ENCODE measurements around the gene NFIC.

The NFIC gene

GRCh38 chr19:3455393-3455955, 89.1 kb downstream of the NFIC start:
- DNase-seq: no peak

GRCh38 chr19:3455960-3456601, 89.7 kb downstream of the NFIC start:
- no peak for DNase-seq

DNA sequence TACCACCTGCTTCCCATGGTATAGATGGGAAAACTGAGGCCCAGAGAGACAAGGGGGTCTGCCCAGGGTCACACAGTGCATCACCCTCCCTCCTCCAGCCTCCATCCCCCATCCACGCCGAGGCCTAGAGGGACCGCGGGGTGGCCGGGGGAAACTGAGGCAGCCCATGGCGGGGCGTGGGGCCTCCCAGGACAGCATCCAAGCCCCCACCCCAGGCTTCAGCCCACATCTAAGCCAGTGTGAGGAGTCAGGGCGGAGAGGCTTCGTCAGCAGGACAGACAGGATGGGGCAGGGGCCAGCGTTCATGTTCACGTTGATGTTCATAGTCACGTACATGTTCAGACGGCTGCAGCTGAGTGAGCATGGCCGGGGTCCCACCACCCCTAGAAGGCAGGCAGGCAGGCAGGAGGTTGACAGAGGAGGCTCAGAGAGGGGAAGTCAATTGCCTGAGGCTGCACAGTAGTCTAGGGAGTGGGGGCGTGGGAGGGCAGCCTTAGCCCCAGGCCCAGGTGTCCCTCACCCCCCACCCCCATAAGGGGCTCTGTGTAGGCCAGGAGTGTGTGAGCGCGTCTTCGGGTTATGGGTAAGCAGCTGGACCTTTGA, 90.6 kb downstream of the NFIC start:
- no peak for DNase-seq

DNA sequence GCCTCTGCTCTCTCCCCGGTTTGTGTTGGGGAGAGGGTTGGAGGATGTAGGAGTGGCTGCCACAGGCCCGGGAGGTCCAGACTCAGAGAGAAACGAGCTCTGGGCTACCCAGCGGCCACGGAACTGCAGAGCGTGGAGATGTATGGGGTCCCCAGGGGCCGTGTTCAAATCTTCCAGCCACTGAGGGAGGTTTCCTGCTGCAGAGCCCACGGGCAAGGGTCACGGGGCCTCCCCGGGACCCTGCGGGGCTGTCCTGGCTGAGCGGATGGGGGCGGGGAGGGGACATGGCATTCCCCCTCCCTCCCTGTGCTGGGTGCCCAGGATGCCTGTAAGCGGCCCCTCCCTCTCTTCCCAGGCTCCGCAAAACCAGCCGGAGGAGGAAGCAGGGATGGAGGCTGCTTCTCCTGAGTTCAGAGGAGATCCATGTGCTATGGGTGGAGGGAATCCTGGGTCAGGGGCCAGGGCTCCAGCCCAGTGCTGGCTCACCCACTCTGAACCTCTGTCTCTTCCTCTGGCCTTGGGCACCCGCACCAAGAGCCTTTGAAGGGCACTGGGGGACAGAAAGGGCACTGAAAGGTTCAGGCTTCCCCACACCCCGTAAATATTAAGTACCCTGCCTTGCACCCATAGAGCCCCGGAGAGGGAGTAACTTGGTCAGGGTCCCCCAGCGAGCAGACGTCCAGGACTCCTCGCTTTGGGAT, 91.3 kb downstream of the NFIC start:
- no peak for DNase-seq

DNA sequence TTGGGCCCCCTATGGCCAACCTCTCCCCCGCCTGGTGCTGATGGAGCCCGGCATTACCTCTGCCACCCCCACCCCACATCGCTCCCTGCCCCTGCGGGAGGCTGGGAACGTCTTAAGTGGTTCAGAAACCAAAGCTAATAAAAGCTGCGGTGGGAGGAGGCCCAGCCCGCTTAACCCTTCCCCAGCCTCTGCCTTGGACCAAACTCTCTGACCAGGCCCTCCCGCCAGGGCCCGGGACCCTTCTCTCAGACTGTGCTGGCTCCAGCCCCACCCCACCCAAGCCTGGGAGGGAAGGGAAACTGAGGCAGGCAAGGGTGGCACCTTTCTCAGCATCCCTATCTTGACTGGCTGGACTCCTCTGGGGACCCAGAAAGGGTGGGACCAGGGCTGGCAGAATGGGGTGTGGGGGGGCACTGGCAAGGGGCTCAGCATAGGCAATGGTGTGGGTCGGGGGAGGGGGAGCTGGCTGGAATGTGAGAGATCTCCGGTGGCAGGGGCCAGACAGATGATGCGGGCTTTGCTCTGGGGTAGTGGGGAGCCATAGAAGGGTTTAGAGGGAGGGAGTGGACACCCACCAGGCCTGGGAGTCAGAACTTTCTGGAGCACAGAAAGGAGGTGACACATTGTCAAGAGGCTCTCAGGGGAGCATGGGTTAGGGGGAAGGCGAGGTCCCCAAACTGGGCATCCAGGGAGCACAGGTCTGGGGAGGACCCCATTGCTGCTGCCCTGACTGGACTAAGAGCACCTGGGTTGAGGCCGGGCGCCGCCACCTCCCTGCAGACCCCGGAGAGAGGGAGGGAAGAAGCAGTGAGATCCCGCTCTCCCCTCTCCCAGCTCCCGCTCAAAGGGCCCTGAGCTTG, 92.1 kb downstream of the NFIC start:
- no peak for DNase-seq

DNA sequence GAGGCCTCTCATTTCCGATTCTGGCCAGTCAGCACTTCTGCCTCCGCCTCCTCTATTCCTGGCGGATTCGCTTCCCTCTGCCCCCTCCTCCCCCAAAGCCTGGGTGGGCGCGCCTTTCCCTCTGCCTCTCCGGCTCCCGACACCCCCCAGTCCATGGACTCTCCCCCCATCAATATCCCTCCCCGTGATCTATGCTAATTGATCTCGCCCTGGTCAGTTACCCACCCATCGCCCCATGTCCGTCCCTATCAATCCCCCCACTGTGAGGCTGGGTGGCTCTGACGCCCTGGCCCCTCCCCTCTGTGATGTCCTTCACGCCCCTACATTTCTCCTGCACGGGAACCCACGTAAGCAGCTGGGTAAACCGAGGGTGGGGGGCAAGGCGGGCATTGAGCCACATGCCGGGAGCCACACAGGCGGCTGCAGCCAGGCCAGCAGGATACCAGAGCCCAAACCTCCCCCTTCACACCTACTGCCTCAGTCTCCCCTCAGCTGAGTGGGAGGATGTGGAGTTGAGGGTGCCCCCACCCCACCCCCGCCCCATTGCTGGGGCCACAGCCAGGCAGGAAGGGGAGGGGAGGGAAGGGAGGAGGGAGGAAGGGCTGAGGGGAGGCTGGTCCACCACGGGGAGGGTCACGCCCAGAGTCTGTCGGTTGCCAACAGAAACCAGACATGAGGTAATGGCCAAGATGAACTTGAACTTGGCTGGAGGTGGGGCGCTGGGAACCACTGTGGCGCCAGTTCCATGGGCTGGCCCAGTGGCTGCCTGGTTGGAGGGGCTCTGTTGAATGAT, 92.9 kb downstream of the NFIC start:
- no peak for DNase-seq

DNA sequence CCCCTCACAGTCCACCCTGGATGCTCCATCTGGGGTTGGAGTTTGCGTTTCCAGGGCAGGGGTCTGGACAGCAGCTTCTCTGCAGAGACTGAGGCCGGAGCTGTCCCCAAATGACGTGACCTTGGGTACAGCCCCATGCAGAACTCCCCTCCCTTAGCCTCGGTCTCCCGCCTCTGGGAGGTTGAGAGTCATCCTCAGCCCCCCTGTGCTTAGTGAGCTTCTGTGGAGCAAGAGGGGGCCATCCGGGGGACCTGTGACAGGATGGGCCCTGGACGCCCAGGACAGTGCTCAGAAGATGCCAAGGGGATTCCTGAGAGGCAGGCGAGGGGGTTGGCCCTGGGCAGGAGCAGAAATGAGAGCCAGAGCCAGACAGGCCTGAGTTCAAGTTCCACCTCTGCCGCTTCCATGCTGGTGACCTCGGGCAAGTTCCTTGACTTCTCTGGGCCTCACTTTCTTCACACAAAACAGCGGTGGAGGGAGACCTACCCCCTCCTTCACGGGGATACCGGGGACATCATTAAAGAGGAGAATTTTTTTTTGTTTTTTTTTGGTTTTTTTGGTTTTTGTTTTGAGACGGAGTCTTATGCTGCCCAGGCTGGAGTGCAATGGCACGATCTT, 93.7 kb downstream of the NFIC start:
- no peak for DNase-seq

- DNase-seq: no peak
These were observed 96.8 kb downstream of the NFIC start for GRCh38 chr19:3462991-3463713.

GRCh38 chr19:3463714-3464586, 97.6 kb downstream of the NFIC start:
- no peak for DNase-seq

GRCh38 chr19:3464587-3465235, 98.3 kb downstream of the NFIC start:
- DNase-seq: no peak

DNA sequence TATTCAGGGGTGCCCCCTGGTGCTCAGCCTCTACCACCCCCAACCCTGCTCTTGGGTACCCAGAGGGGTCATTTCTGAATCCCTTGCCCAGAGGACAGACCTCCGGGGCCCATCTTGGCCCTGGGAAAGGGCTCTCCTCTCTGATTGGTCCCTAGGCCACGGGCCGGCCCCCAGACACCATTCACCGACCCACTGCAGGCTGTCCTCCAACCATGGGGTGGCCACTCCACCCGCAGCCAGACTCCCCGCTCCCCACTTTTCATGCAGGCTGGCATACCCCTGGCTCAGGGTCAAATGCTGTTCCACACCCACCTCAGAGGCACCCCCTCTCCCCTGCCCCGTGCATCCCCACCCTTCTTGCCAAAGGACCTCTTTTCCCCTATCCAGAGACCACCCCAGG, 99.2 kb downstream of the NFIC start:
- no peak for DNase-seq

DNA sequence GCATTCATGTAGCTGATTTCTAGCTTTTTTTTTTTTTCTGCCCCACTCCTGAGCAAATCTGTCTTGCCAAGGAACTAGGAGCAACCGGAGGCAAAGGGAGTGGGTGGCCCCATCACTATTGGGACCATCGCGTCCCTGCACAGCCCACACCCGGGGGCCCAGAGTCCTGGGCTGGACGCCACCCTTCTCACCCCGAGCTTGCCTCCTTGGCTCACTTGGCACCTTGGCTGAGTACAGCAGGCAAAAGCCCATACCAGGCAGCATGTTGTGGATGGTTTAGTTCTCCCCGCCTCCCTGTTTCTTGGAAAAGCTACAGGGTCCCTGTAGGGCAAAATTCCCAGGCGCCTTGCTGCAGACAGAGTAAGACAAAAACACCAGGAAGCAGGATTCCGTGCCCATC, 100.3 kb downstream of the NFIC start:
- no peak for DNase-seq

GRCh38 chr19:3467437-3468198, 101.2 kb downstream of the NFIC start:
- no peak for DNase-seq

DNA sequence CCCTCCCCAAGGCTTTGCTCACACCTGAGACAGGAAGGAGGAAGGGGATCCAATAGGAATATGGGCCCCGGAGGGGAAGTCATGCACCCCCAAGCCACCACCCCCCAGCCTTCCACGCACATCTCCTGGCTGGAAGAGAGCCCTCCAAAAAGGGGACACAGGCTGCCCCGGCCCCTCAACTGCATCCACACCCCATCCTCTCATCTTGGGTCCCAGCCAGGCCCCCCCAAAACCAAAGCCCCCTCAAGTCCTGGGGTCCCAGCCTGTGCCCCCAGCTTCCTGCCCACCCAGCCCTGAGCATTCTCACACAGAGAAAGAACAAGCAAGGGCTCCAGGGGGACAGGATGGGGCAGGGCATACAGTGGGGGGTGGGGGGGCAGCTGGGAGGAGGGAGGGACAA, 101.8 kb downstream of the NFIC start:
- no peak for DNase-seq

DNA sequence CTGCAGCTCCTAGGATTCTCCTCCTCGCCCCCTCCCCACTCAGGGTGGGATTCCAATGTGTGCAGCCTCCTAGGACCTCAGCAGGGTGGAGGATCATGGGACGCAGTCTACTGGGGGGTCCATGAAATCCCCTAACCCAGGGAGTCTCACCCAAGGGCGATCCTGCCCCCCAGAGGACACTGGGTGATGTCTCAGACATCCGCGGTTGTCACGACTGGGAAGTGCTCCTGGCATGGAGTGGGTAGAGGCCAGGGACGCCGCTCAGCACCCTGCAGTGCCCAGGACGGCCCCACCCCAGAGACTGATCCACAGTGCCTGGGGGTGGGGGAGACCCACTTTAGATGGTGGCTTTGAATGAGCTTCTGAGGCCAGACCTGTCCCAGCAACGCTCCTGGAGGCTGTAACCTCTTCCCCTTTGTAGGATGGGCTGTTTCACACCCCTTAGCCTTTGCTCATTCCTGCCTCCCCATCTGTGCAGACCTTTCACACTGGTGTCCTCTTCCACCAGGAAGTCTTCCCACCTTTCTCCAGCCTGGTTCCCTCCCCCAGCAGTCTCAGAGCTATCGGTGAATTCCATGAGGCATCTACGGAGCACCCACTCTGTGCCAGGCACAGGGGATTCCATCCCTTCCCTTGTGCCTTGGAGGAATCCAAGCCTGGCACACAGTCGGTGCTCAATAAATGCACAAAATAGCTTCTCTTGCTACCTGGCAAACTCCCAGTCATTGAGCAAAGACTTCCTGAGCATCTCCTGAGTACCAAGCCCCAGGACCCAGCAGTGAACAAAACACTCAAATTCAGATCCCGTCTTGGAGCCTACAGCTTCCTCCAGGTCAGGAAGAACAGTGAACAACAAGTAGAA, 103.5 kb downstream of the NFIC start:
- DNase-seq: no peak

- no peak for DNase-seq
These were observed 104.2 kb downstream of the NFIC start for GRCh38 chr19:3470500-3471128.
